Uterus (tissue), 4 donors: ENCODE data around the gene JMJD8. TPM values are rescaled to one million over a fixed set of nuclear protein-coding genes. Genes with fewer than 3 reads are reported as not detected.

Source experiments
- DNase-seq, 2 donors: peaks; one replicate each; pipeline ENCODE4 v3.0.0-alpha.2; 2019 to 2020
- H3K27ac ChIP-seq, 2 donors: fragments of 200-600 bp; sonication (generic); 1 replicate in 1 of 2; 2 replicates in 1 of 2; pipeline ENCODE4 v1.5.1; 2016 to 2018
- H3K27me3 ChIP-seq, 2 donors: fragments of 200-600 bp; sonication (generic); one replicate each; pipeline ENCODE4 v1.5.1; 2018 to 2019; ENCODE audit warnings: control low read depth in 1 of 2
- H3K36me3 ChIP-seq, 2 donors: fragments of 200-600 bp; sonication (generic); one replicate each; pipeline ENCODE4 v1.5.1; 2019; ENCODE audit warnings: control low read depth in 1 of 2
- H3K4me1 ChIP-seq, 2 donors: fragments of 200-600 bp; sonication (generic); one replicate each; pipeline ENCODE4 v1.5.1; 2018 to 2019; ENCODE audit warnings: control low read depth in 1 of 2
- H3K4me3 ChIP-seq, 2 donors: fragments of 200-600 bp; sonication (generic); 1 replicate in 1 of 2; 2 replicates in 1 of 2; pipeline ENCODE4 v1.5.1; 2018 to 2019; ENCODE audit warnings: mild to moderate bottlenecking in 1 of 2
- H3K9me3 ChIP-seq, 2 donors: fragments of 200-600 bp; sonication (generic); one replicate each; pipeline ENCODE4 v1.5.1; 2019; ENCODE audit warnings: control low read depth in 1 of 2
- CTCF ChIP-seq, 4 experiments: fragments of 200-600 bp in 2 of 4; fragments of 450-650 bp in 2 of 4; sonication (generic) in 2 of 4; IDR thresholded peaks; one replicate each; pipeline ENCODE4 v1.5.1; 2016 to 2019; ENCODE audit warnings: antibody characterized with exemption in 4 of 4, mild to moderate bottlenecking in 2 of 4, moderate library complexity in 1 of 4
- POLR2A ChIP-seq, 2 donors: fragments of 450-650 bp; IDR thresholded peaks; one replicate each; pipeline ENCODE4 v1.6.1; 2016; ENCODE audit warnings: antibody characterized with exemption in 2 of 2, mild to moderate bottlenecking in 1 of 2, moderate library complexity in 1 of 2
- intact Hi-C: fragments of 100-400 bp; cut with DNase I; formaldehyde crosslinking; loops from one replicate; pipeline ENCODE4 v1.15.1; 2023; ENCODE audit warnings: low total_unique reads
- total RNA-seq, 4 donors: library from RNA; depleted of rRNA in 3 of 4; stranded (reverse); fragments of >200 nt in 3 of 4; gene quantifications; one replicate each; pipeline versions ENCODE4 v1.1.0 to v1.2.4, GENCODE V29; 2014 to 2023
- donor health status: DM: yes; HTN: yes; CAD: no.

Gene JMJD8
- total RNA-seq, 4 donors from 2014 or later = 45.6 to 111 (median 57.4) TPM

GRCh38 chr16:672371-672770, 11.8 kb downstream of the JMJD8 start:
- Histone ChIP-seq H3K4me1 (peaks cover 0 to 15% of the 10 kb centered on the region in 2 donors), H3K4me3 (no peak overlapping the region), H3K9me3 (no peaks in the 10 kb centered on the region), H3K27me3 (no peaks in the 10 kb centered on the region), H3K36me3 (no peaks in the 10 kb centered on the region), H3K27ac (no peak overlapping the region)
- TF ChIP-seq POLR2A (IDR thresholded peaks at IDR 0.05) = no peak
- no peak for TF ChIP-seq CTCF (IDR thresholded peaks at IDR 0.05)
- intact Hi-C loops = no loop called here
- no peak for DNase-seq

DNA sequence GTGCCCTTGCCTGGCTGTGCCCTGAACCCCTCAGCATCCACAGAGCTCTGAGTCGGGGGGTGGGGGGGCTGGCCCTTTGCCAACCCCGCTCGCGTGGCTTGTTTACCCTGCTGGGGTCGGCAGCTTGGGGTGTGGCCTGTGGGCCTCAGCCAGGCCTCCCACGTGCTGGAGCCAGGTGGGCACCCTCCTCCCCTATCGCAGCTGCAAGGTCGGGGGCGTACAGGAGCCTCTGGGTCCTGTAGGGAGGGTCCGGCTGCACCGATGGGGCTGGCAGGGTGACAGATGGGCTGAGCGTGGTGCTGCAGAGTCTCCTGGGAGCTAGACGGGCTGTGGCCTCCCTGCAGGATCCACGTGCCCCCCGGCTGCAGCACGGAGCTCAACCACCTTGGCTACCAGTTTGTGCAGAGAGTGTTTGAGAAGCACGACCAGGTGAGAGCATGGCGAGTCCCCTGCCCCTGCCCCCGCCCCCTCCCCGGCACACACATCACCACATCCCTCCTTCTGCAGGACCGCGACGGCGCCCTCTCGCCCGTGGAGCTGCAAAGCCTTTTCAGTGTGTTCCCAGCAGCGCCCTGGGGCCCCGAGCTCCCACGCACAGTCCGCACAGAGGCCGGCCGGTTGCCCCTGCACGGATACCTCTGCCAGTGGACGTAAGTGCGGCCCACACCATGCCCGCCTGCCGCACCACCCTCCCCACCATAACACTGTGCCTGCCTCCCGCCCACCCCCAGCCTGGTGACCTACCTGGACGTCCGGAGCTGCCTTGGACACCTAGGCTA, 12.6 kb downstream of the JMJD8 start:
- Histone ChIP-seq H3K36me3 (no peaks in the 10 kb centered on the region), H3K4me1 (peaks cover 0 to 19% of the 10 kb centered on the region in 2 donors)
- intact Hi-C loops = no loop called here

GRCh38 chr16:670485-671352, 13.4 kb downstream of the JMJD8 start:
- no peaks in the 10 kb centered on the region for H3K27me3 ChIP-seq
- no peak overlapping the region for H3K27ac ChIP-seq
- H3K4me1 ChIP-seq = peaks cover 0 to 16% of the 10 kb centered on the region in 2 donors
- TF ChIP-seq CTCF (IDR thresholded peaks at IDR 0.05) (no peak), POLR2A (IDR thresholded peaks at IDR 0.05) (no peak)
- DNase-seq = no peak
- intact Hi-C loops = no loop called here
- H3K9me3 ChIP-seq = no peaks in the 10 kb centered on the region
- H3K36me3 ChIP-seq = no peaks in the 10 kb centered on the region
- H3K4me3 ChIP-seq = no peak overlapping the region

More for the DNA sequence above, 12.6 kb downstream of the JMJD8 start:
- Histone ChIP-seq H3K9me3 (no peaks in the 10 kb centered on the region), H3K27ac (no peak overlapping the region), H3K27me3 (no peaks in the 10 kb centered on the region), H3K4me3 (no peak overlapping the region)
- DNase-seq = no peak
- TF ChIP-seq CTCF (IDR thresholded peaks at IDR 0.05) (no peak), POLR2A (IDR thresholded peaks at IDR 0.05) (no peak)

DNA sequence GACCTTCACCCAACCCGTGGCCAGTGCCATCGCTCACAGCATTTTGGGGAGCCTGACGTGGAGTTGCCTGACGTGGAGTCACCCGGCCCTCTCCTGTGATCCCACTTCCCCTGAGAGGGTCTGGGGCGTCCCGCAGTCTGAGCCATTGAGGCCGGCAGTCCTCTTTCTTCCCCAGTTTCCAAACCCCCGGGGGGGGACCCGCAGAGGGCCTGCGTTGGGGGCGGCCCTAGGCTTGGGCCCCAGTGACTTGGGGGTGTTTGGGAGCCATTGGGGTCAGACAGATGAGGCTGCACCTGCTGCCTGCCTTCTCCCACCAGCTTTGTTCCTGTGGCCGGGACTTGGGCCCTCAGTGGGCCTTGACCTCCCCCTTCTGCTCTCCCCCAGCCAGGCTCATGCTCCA, 14.5 kb downstream of the JMJD8 start:
- intact Hi-C loops = loop anchor here (10.0 kb wide), 1 partner anchor 95 kb away; no protein-coding TSS in a partner anchor
- no peaks in the 10 kb centered on the region for H3K36me3 ChIP-seq
- no peaks in the 10 kb centered on the region for H3K27me3 ChIP-seq
- H3K4me3 ChIP-seq = no peak overlapping the region
- DNase-seq = no peak
- peaks cover 0 to 8% of the 10 kb centered on the region in 2 donors for H3K4me1 ChIP-seq
- H3K9me3 ChIP-seq = no peaks in the 10 kb centered on the region
- TF ChIP-seq CTCF (IDR thresholded peaks at IDR 0.05) = no peak
- TF ChIP-seq POLR2A (IDR thresholded peaks at IDR 0.05) = no peak
- no peak overlapping the region for H3K27ac ChIP-seq
